Stimulated activated naive B cell treated with anti-CD40 and anti-IgM and Interleukin-4, amounts not matched to agents 10 μg/mL and 1 μg/mL and 100 μg/mL, for 72 hours (primary cell): ENCODE results near the gene MICALL1.
A peak's percentile ranks its signal among the peaks of the same experiment; 100 is the strongest.
"Not testable (repeated sequence)": the region's sequence is repeated elsewhere in the genome, so short reads cannot be mapped to it uniquely, and the experiment has no call there.

Source experiments
- ATAC-seq, 2 donors: fragments of 150-1000 bp; cut with Tn5 transposase; replicated peaks; 2 replicates each; pipeline ENCODE4 v1.10.0; 2021; ENCODE audit warnings: moderate library complexity in 1 of 2
- DNase-seq: peaks from one replicate; pipeline ENCODE4 v3.0.0; 2021
- H3K27ac Mint-ChIP-seq: one replicate; pipeline ENCODE4 v1.8.0; 2022; ENCODE audit warnings: mild to moderate bottlenecking, mixed read lengths
- H3K27me3 Mint-ChIP-seq, 2 donors: one replicate each; pipeline ENCODE4 v1.8.0; 2022; ENCODE audit warnings: mixed read lengths in 2 of 2
- H3K36me3 Mint-ChIP-seq, 2 donors: one replicate each; pipeline ENCODE4 v1.8.0; 2022; ENCODE audit warnings: mixed read lengths in 2 of 2, mild to moderate bottlenecking in 1 of 2
- H3K4me1 Mint-ChIP-seq, 2 donors: one replicate each; pipeline ENCODE4 v1.8.0; 2022; ENCODE audit warnings: mixed read lengths in 2 of 2, mild to moderate bottlenecking in 1 of 2
- H3K4me3 Mint-ChIP-seq, 2 donors: one replicate each; pipeline ENCODE4 v1.8.0; 2022; ENCODE audit warnings: mild to moderate bottlenecking in 2 of 2, mixed read lengths in 2 of 2, moderate library complexity in 1 of 2
- H3K9me3 Mint-ChIP-seq, 2 donors: one replicate each; pipeline ENCODE4 v1.8.0; 2022; ENCODE audit warnings: mixed read lengths in 2 of 2, mild to moderate bottlenecking in 1 of 2

Gene MICALL1

DNA sequence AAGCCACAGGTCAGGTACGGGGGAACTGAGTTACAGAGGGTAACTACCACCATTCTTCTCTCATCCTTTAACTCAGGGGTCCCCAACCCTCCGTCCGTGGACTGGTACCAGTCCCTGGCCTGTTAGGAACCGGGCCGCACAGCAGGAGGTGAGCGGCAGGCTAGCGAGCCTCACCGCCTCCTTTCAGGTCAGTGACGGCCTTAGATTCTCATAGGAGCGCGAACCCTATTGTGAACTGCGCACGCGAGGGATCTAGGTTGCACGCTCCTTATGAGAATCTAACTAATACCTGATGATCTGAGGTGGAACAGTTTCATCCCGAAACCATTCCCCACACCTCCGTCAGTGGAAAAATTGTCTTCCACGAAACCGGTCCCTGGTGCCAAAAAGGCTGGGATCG, 46.5 kb downstream of the MICALL1 start:
- peaks cover 5 to 23% of the 10 kb centered on the region in 2 donors for H3K36me3 Mint-ChIP-seq
- H3K27me3 Mint-ChIP-seq, result peaks cover 8 to 15% of the 10 kb centered on the region in 2 donors
- ATAC-seq, H3K27ac Mint-ChIP-seq, DNase-seq, H3K9me3 Mint-ChIP-seq: not testable (repeated sequence)
- peaks cover 23 to 24% of the 10 kb centered on the region in 2 donors for H3K4me1 Mint-ChIP-seq
- peak overlapping the region; percentile 90 to 95 for H3K4me3 Mint-ChIP-seq

DNA sequence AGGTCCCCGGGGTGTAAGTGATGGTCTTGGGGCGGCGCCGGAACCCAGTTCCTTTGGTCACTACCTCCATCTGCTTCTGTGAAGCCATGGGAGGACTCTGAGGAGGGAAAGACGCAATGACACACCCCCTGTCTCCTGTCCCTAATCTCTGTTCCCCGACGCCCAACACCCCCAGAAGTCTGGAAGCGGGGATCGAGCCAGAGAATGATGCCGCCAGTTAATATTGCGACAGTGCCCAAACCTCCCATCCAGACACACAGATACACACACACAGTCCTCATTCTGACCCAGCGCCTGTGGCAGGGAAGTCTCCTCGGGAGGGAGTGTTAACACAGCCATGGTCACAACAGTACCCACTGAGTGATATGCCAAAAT, 47.0 kb downstream of the MICALL1 start:
- H3K36me3 Mint-ChIP-seq, result peaks cover 9 to 26% of the 10 kb centered on the region in 2 donors
- peaks cover 23 to 26% of the 10 kb centered on the region in 2 donors for H3K4me1 Mint-ChIP-seq
- DNase-seq, result no peak
- peak overlapping the region; percentile 90 to 95 for H3K4me3 Mint-ChIP-seq
- ATAC-seq, result peak; percentile 1 to 54
- H3K27ac Mint-ChIP-seq, result peak overlapping the region; percentile 97
- H3K27me3 Mint-ChIP-seq, result peaks cover 8 to 15% of the 10 kb centered on the region in 2 donors
- H3K9me3 Mint-ChIP-seq, result no peaks in the 10 kb centered on the region

DNA sequence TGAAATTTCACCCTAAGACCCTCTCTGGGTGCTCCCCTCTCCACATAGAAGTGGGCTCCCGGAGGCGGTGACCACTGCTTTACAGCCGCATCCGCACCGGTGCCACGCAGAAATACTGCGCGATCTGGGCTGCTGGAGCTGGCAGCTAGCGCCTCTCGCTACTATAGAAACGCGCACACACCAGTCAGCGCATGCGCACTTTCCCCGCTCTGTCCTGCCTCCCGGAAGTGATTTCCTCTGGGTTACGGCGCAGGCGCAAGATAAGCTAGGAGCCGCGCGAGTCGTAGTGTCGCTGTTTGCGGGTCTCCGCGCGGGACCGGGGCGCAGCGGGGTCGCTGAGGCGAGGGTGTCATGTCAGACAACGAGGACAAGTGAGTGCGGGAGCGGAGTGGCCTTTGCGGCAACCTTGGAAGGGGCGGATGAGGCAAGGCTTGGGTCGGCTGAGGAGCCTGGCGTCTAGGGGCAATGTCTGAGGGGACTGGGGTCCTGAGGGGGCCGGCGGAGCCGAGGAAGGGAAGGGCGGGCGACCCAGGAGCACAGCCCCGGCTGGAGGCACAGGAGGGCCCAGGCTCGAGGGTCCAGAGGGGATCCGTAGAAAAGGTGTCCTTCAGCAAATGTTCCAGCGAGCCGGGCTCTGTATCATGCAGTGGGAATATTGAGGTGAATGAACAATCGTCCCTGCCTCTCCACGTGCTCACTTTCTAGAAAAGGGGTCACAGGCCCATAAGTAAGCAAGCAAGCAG, 47.5 kb downstream of the MICALL1 start, which contains the start of the genes C22orf23 and POLR2F:
Gene C22orf23, minus strand, starts transcription at position 165 of the 743 bp plus-strand sequence. CDS start 452 bp downstream, outside the sequence.
Gene POLR2F, plus strand, starts transcription at position 263 of the 743 bp plus-strand sequence. Its CDS starts 89 bp downstream, at position 352.
- Mint-ChIP-seq H3K27ac (peak within 1 kb of the TSS; percentile 97), H3K4me3 (peak within 1 kb of the TSS; percentile 90 to 95), H3K27me3 (peaks cover 8 to 15% of the 10 kb centered on the region in 2 donors), H3K4me1 (peaks cover 23 to 28% of the 10 kb centered on the region in 2 donors), H3K9me3 (no peaks in the 10 kb centered on the region), H3K36me3 (peaks cover 12 to 30% of the 10 kb centered on the region in 2 donors)
- ATAC-seq (peak; percentile 97 to 98), DNase-seq (peak; percentile 90)

DNA sequence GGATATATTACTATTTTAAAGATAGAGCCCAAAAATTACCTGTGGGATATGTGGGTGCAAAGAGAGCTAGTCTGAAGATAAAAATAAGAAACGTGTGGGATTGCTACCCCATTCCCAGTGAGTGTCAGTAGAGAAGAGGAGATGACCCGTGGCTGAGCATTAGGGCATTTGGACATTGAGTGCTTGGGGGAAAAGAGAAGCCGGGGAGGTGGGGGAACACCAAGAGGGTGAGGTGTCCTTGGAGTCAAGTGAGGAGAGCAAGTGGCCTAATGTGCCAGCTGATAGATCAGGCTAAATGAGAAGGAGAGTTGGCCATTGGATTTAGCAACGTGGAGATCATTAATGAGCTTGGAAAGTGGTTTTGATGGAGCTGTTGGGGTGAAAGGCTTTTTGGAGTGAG, 48.6 kb downstream of the MICALL1 start:
- ATAC-seq (no peak), DNase-seq (no peak)
- Mint-ChIP-seq H3K27me3 (peaks cover 8 to 15% of the 10 kb centered on the region in 2 donors), H3K27ac (peak overlapping the region; percentile 97), H3K36me3 (peaks cover 18 to 41% of the 10 kb centered on the region in 2 donors), H3K9me3 (peaks cover 0 to 1% of the 10 kb centered on the region in 2 donors), H3K4me3 (peak overlapping the region; percentile 90 to 95), H3K4me1 (peaks cover 23 to 28% of the 10 kb centered on the region in 2 donors)

DNA sequence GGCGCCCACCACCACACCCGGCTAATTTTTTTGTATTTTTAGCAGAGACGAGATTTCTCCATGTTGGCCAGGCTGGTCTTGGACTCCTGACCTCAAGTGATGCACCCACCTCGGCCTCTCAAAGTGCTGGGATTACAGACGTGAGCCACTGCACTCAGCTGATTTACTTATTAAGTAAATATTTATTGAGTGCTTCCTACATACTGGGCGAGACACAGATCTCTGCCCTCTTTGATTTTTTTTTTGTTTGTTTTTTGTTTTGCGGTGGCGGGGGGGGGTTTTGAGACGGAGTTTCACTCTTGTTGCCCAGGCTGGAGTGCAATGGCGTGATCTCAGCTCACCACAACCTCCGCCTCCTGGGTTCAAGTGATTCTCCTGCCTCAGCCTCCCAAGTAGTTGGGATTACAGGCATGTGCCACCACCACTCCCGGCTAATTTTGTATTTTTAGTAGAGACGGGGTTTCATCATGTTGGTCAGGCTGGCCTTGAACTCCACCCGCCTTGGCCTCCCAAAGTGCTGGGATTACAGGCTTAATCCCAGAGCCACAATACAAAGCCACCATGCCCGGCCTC, 49.8 kb downstream of the MICALL1 start:
- H3K36me3 Mint-ChIP-seq, result peaks cover 24 to 49% of the 10 kb centered on the region in 2 donors
- not testable (repeated sequence) for H3K4me3 Mint-ChIP-seq, DNase-seq, H3K27ac Mint-ChIP-seq, H3K9me3 Mint-ChIP-seq, ATAC-seq
- peaks cover 8 to 15% of the 10 kb centered on the region in 2 donors for H3K27me3 Mint-ChIP-seq
- H3K4me1 Mint-ChIP-seq, result peaks cover 23 to 28% of the 10 kb centered on the region in 2 donors

DNA sequence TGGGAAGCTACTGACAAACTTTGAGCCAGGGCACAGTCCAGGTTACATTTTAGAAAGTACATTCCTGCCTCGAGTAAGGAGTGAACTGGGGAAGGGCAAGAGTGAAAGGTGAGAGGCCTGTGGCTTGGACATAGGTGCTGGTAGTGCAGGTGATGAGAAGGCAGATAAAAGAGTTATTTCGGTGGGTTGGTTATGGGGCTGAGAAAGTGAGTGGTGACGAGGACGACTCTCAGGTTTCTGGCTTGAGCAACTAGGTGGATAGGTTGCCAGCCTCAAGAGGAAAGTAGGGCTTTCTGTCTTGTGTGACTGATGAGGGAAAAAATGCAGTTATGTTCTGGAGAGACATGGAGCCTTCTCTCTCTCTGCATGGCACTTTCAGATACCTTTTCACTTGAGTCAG, 51.1 kb downstream of the MICALL1 start:
- Mint-ChIP-seq H3K36me3 (peaks cover 37 to 63% of the 10 kb centered on the region in 2 donors), H3K27ac (no peak overlapping the region), H3K4me1 (peaks cover 23 to 28% of the 10 kb centered on the region in 2 donors), H3K4me3 (no peak overlapping the region), H3K9me3 (peaks cover 0 to 1% of the 10 kb centered on the region in 2 donors), H3K27me3 (peaks cover 4 to 11% of the 10 kb centered on the region in 2 donors)
- ATAC-seq (no peak), DNase-seq (no peak)

DNA sequence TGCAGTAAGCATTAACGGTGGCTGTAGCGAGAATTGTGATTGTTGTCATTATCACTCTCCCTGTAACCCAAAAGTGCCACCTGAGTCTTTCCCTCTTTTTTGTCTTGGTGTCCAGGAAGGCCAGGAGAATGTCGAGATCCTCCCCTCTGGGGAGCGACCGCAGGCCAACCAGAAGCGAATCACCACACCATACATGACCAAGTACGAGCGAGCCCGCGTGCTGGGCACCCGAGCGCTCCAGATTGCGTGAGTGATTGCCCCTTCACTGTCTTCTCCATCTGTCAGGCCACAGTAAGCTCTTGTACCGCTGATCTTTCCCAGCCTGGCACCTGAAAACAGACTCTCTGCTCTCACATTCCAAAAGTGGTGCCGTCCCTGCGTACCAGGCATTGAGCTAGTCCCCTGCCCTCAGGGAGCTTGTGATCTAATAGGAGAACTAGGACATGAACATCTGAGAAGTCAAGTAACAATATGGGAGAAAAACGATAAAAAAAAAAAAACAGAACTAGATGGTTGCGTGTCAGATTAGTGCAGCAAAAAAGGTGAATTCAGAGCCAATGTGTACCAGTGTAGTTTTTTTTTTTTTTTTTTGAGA, 53.2 kb downstream of the MICALL1 start:
- Mint-ChIP-seq H3K27ac (no peak overlapping the region), H3K36me3 (peaks cover 35 to 64% of the 10 kb centered on the region in 2 donors)
- no peak for ATAC-seq

DNA sequence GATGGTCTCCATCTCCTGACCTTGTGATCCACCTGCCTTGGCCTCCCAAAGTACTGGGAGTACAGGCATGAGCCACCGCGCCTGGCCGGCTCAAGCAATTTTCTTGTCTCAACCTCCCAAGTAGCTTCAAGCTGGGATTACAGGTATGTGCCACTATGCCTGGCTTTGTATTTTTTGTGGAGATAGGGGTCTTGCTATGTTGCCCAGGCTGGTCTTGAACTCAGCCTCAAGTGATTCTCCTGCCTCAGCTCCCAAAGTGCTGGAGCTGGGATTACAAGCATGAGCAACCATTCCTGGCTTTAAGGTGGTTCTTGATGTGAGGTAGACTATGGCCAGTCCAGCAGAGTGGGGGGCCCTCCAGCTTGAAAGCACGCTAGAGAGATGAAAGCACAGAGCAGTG, 55.0 kb downstream of the MICALL1 start:
- Mint-ChIP-seq H3K27me3 (no peaks in the 10 kb centered on the region), H3K4me3 (no peak overlapping the region), H3K27ac (no peak overlapping the region), H3K9me3 (peaks cover 0 to 1% of the 10 kb centered on the region in 2 donors), H3K36me3 (peaks cover 42 to 62% of the 10 kb centered on the region in 2 donors), H3K4me1 (peaks cover 6 to 15% of the 10 kb centered on the region in 2 donors)
- DNase-seq (no peak), ATAC-seq (no peak)

More for the DNA sequence above, 53.2 kb downstream of the MICALL1 start:
- no peak overlapping the region for H3K4me3 Mint-ChIP-seq
- H3K27me3 Mint-ChIP-seq, result no peaks in the 10 kb centered on the region
- H3K9me3 Mint-ChIP-seq, result peaks cover 0 to 1% of the 10 kb centered on the region in 2 donors
- peaks cover 9 to 23% of the 10 kb centered on the region in 2 donors for H3K4me1 Mint-ChIP-seq
- no peak for DNase-seq

DNA sequence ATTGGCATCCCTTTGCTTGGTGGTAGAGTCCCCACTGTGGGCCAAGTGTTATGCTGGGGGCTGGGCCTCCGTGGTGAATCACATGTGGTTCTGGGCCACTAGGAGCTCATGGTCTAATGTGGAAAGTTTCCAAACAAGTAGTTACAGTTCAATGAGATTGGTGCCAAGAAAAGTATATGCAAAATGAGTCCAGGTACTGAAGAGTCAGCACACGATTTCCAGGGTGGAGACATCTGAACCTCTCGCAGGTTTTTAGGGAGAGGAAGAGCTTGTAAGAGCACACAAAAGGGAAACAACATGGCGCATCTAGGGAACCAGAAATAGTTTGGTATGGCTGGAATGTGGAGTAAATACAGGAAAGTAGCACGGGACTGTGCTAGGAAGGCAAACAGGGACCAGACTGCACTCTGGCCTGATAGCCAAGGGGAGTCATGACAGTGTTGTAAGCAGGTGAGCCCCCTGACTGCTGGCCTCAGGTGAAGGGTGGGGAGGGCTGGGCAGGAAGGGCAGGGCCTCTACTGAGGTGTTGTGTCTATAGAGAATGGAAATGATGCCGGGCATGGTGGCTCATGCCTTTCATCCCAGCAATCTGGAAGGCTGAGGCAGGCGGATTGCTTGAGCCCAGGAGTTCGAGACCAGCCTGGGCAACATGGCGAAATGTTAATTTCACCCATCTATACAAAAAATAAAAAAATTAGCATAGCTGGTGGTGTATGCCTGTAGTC, 60.0 kb downstream of the MICALL1 start:
- no peak for ATAC-seq
- peaks cover 45 to 58% of the 10 kb centered on the region in 2 donors for H3K36me3 Mint-ChIP-seq
- no peak overlapping the region for H3K4me3 Mint-ChIP-seq
- no peaks in the 10 kb centered on the region for H3K9me3 Mint-ChIP-seq
- no peak for DNase-seq
- H3K4me1 Mint-ChIP-seq, result peaks cover 5 to 6% of the 10 kb centered on the region in 2 donors
- no peak overlapping the region for H3K27ac Mint-ChIP-seq
- no peaks in the 10 kb centered on the region for H3K27me3 Mint-ChIP-seq

DNA sequence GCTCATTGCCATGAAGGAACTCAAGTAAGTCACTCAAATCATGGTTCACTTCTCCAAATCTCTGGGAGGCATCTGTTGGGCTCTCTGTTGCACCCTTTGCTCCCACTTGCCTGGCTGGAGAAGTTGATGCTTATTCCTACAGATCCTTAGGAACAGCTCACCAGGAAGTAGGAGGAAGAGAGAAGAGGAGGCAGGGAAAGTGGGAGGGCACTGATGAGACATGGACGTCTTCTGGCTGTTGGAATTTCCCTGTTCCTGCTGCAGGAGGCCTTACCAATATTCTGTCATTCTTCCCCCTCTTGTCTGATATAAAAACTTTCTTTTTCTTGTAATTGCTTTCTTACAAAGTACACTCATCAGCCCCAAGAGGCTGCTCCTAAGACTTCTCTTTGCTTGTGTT, 61.0 kb downstream of the MICALL1 start:
- H3K9me3 Mint-ChIP-seq, result no peaks in the 10 kb centered on the region
- ATAC-seq (no peak), DNase-seq (no peak)
- H3K4me3 Mint-ChIP-seq, result no peak overlapping the region
- H3K27ac Mint-ChIP-seq, result no peak overlapping the region
- H3K27me3 Mint-ChIP-seq, result no peaks in the 10 kb centered on the region
- peaks cover 5 to 6% of the 10 kb centered on the region in 2 donors for H3K4me1 Mint-ChIP-seq
- peaks cover 39 to 51% of the 10 kb centered on the region in 2 donors for H3K36me3 Mint-ChIP-seq

DNA sequence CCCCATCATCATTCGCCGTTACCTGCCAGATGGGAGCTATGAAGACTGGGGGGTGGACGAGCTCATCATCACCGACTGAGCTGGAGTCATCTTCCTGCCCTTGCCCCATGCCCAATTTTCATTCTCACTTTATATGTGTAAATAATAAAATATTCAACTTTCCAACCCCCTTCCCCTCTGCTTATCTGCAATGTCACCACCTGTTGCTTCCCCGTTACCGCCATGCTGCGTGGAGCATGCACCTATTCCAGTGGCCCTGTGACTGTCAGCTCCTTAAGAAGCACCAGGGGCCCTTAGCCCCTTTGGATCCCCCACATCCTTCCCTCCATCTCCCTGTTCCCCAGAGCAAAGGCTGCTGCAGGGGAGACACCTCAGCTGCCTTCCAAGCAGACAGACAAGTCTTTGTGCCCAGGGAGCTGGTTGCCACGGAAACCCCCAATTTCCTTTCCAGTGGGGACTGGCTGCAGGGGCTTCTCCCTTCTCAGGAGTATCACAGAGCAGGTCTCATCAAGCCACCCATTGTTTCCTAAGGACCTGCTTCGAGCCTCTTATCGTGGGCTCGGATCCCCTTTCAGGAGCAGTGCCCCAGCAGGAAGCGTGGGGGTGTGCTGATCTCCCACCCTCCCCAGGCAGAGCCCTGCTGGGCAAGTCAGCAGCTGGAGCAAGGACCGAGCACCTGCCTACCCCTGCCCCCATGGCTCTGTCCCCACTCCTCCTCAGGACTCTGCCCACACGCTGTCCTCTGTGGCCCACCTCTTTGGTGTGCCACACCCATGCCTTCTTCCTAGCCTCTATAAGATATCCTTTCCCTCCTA, 61.7 kb downstream of the MICALL1 start:
- DNase-seq (no peak), ATAC-seq (no peak)
- H3K36me3 Mint-ChIP-seq, result peaks cover 39 to 49% of the 10 kb centered on the region in 2 donors
- no peaks in the 10 kb centered on the region for H3K27me3 Mint-ChIP-seq
- H3K4me3 Mint-ChIP-seq, result no peak overlapping the region
- peaks cover 5 to 6% of the 10 kb centered on the region in 2 donors for H3K4me1 Mint-ChIP-seq
- H3K27ac Mint-ChIP-seq, result no peak overlapping the region
- no peaks in the 10 kb centered on the region for H3K9me3 Mint-ChIP-seq

DNA sequence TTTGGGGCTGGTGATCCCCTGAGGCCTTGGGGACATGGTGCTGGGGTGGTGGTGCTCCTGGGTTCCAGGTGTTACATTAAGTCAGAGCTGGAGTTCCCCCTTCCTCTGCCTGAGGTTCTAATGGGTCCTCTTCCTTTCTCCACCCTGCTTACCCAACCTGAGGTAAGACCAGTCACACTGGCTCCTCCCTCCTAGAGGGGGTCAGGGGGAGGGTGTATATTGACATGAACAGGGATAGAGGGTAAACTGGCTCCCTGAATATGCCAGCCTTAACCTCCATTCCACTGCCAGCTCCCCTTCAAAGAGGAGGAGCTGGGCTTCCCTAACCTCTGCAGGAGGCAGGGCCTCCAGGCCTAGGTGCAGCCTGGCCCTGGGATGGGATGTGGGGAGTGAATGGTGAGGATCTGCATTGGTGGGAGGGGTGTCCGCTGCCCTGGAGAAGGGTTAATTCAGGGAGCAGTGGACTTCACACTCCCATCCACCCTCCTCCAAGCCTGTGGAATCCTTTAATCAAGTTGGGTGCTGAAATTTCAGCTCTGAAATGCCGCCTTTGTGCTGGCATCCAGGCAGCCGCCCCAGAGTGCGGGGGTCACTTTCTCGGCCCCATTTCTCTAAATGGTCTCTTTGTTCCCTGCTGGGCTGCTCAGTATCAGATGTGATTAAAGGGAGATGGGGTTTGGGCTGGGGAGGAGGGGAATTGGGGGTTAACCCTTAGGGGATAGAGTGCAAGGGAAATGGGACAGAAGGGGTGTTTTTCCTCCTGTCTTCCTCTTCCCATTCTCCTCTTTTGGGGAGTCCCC, 62.6 kb downstream of the MICALL1 start:
- no peak overlapping the region for H3K4me3 Mint-ChIP-seq
- H3K27me3 Mint-ChIP-seq, result no peaks in the 10 kb centered on the region
- peaks cover 5 to 6% of the 10 kb centered on the region in 2 donors for H3K4me1 Mint-ChIP-seq
- ATAC-seq, result no peak
- no peaks in the 10 kb centered on the region for H3K9me3 Mint-ChIP-seq
- no peak for DNase-seq
- H3K27ac Mint-ChIP-seq, result no peak overlapping the region
- H3K36me3 Mint-ChIP-seq, result peaks cover 39 to 52% of the 10 kb centered on the region in 2 donors
